Ovary (tissue), 9 donors: ENCODE results near the gene AFAP1. TPM values are rescaled to one million over a fixed set of nuclear protein-coding genes. Genes with fewer than 3 reads are reported as not detected.

Source experiments
- DNase-seq, 5 donors: peaks; one replicate each; pipeline ENCODE4 v3.0.0-alpha.2; 2019 to 2020
- H3K27ac ChIP-seq, 2 donors: fragments of 200-600 bp; one replicate each; pipeline versions ENCODE4 v1.5.1 to v1.8.0; 2019 to 2022
- H3K27me3 ChIP-seq: fragments of 200-600 bp; one replicate; pipeline ENCODE4 v1.8.0; 2022
- H3K36me3 ChIP-seq: fragments of 200-600 bp; sonication (generic); one replicate; pipeline ENCODE4 v1.5.1; 2019
- H3K4me1 ChIP-seq: one replicate; pipeline ENCODE4 v1.8.1; 2013; ENCODE audit warnings: mild to moderate bottlenecking, moderate library complexity; ENCODE audit not compliant: insufficient read depth
- H3K4me3 ChIP-seq: fragments of 200-600 bp; sonication (generic); one replicate; pipeline ENCODE4 v1.5.1; 2017
- H3K9me3 ChIP-seq, 2 donors: fragments of 200-600 bp in 1 of 2; sonication (generic) in 1 of 2; one replicate each; pipeline versions ENCODE4 v1.5.1 to v1.8.1; 2013 to 2019; ENCODE audit warnings: mild to moderate bottlenecking in 1 of 2, moderate library complexity in 1 of 2
- CTCF ChIP-seq, 3 donors: fragments of 450-650 bp in 2 of 3; fragments of 200-600 bp in 1 of 3; IDR thresholded peaks; one replicate each; pipeline versions ENCODE4 v1.5.1 to v1.8.0; 2016 to 2022; ENCODE audit warnings: antibody characterized with exemption in 3 of 3, mild to moderate bottlenecking in 1 of 3
- EP300 ChIP-seq: sonication (generic); formaldehyde crosslinking; IDR thresholded peaks from one replicate; pipeline ENCODE4 v1.6.1; 2017; ENCODE audit warnings: antibody characterized with exemption
- POLR2A ChIP-seq: fragments of 450-650 bp; IDR thresholded peaks from one replicate; pipeline ENCODE4 v1.6.1; 2017; ENCODE audit warnings: antibody characterized with exemption, mild to moderate bottlenecking, moderate library complexity
- WGBS, 3 donors: extraction: QIAGEN DNeasy Blood & Tissue Kit in 1 of 3; methylation state at CpG; one replicate each; pipeline versions ENCODE4 v1.1.5 to v1.1.7; 2013 to 2017; 5-methylcytosine and 5-hydroxymethylcytosine counted together
- intact Hi-C, 4 donors: fragments of 100-400 bp; cut with DNase I; formaldehyde crosslinking; loops; one replicate each; pipeline versions ENCODE4 v1.11.0 to v1.15.1; 2022 to 2023
- polyA plus RNA-seq, 2 donors: library from polyadenylated mRNA; stranded (reverse); fragments of 200-250 nt in 1 of 2; fragments of 350-450 nt in 1 of 2; fragmentation: Illumina TruSeq in 1 of 2; extraction: RNeasy Lipid Tissue Mini Kit (QIAGEN cat#74804) in 1 of 2; gene quantifications; one replicate each; pipeline ENCODE4 v1.2.3, GENCODE V29; 2013 to 2014
- total RNA-seq, 7 donors: library from RNA; depleted of rRNA in 2 of 7; stranded (reverse); fragments of >200 nt in 2 of 7; fragmentation: NEBNext Ultra II Directional in 3 of 7; extraction: Animal tissue kit (Norgen Biotek cat#: 25700) in 3 of 7; gene quantifications; one replicate each; pipeline versions ENCODE4 v1.1.0 to v1.2.4, GENCODE V29; 2016 to 2023
- donor health status: DM: no; HTN: no; CAD: no; lungs with moderate emphysema.
- donor health status: DM: no; HTN: no; CAD: no.
- donor health status: Bipolar disorder and iron deficiency.
- donor health status: DM: yes; HTN: yes; CAD: no.
- donor health status: DM: no; HTN: no; CAD: no.
- donor health status: DM: yes; HTN: yes; CAD: no.

Gene AFAP1
- total and polyA plus RNA-seq, 9 donors, result 8.6 to 42.3 (median 23.0) TPM

- intact Hi-C loops, result loop anchor here in 1 of 4 donors (5.0 kb wide), 1 partner anchor 97 kb away; no protein-coding TSS in a partner anchor
- Histone ChIP-seq H3K9me3 (no peaks in the 10 kb centered on the region), H3K27me3 (no peaks in the 10 kb centered on the region), H3K4me1 (peaks cover 19% of the 10 kb centered on the region), H3K4me3 (no peak overlapping the region), H3K27ac (no peak overlapping the region), H3K36me3 (no peaks in the 10 kb centered on the region)
- WGBS, 3 donors, result 93 to 100% (median 95%) methylated on average over 3 of the region's 3 CpGs
- TF ChIP-seq EP300, result no peak
- TF ChIP-seq POLR2A, result no peak
- no peak for TF ChIP-seq CTCF (IDR thresholded peaks at IDR 0.05)
- DNase-seq, result no peak
Measured at GRCh38 chr4:7874838-7875237, 64.8 kb downstream of the AFAP1 start.

GRCh38 chr4:7873881-7874280 is 65.8 kb downstream of the AFAP1 start:
- WGBS, 3 donors, result 95 to 100% (median 97%) methylated on average over 1 of the region's 1 CpG
- peaks cover 16% of the 10 kb centered on the region for H3K4me1 ChIP-seq
- intact Hi-C loops, result loop anchor here in 1 of 4 donors (5.0 kb wide), 1 partner anchor 98 kb away; no protein-coding TSS in a partner anchor

GRCh38 chr4:7872264-7872771 is 67.3 kb downstream of the AFAP1 start:
- WGBS, 3 donors, result 5 to 13% (median 11%) methylated on average over 4 of the region's 4 CpGs
- H3K27ac ChIP-seq, result no peak overlapping the region
- no peaks in the 10 kb centered on the region for H3K36me3 ChIP-seq
- no peak overlapping the region for H3K4me3 ChIP-seq
- no peaks in the 10 kb centered on the region for H3K27me3 ChIP-seq
- intact Hi-C loops, result loop anchor here in 1 of 4 donors (5.0 kb wide), 1 partner anchor 100 kb away; no protein-coding TSS in a partner anchor
- peaks cover 15% of the 10 kb centered on the region for H3K4me1 ChIP-seq
- peak; percentile 28 to 62 (median 53) for DNase-seq
- TF ChIP-seq POLR2A, result no peak
- no peak for TF ChIP-seq CTCF (IDR thresholded peaks at IDR 0.05)
- no peak for TF ChIP-seq EP300
- no peaks in the 10 kb centered on the region for H3K9me3 ChIP-seq

More at GRCh38 chr4:7873881-7874280, 65.8 kb downstream of the AFAP1 start:
- no peak overlapping the region for H3K27ac ChIP-seq
- TF ChIP-seq POLR2A (no peak), EP300 (no peak), CTCF (IDR thresholded peaks at IDR 0.05) (no peak)
- no peaks in the 10 kb centered on the region for H3K36me3 ChIP-seq
- H3K4me3 ChIP-seq, result no peak overlapping the region
- DNase-seq, result no peak
- H3K9me3 ChIP-seq, result no peaks in the 10 kb centered on the region
- H3K27me3 ChIP-seq, result no peaks in the 10 kb centered on the region

GRCh38 chr4:7871356-7871755 is 68.3 kb downstream of the AFAP1 start:
- H3K9me3 ChIP-seq, result no peaks in the 10 kb centered on the region
- H3K36me3 ChIP-seq, result no peaks in the 10 kb centered on the region
- 80 to 90% (median 86%) methylated on average over 16 of the region's 16 CpGs for WGBS, 3 donors
- no peaks in the 10 kb centered on the region for H3K27me3 ChIP-seq
- peaks cover 12% of the 10 kb centered on the region for H3K4me1 ChIP-seq
- DNase-seq, result no peak
- H3K4me3 ChIP-seq, result no peak overlapping the region
- no peak overlapping the region for H3K27ac ChIP-seq
- TF ChIP-seq POLR2A, result no peak
- TF ChIP-seq EP300, result no peak
- no peak for TF ChIP-seq CTCF (IDR thresholded peaks at IDR 0.05)
- intact Hi-C loops, result loop anchor here in 1 of 4 donors (5.0 kb wide), 1 partner anchor 101 kb away; no protein-coding TSS in a partner anchor
